Psoas muscle (tissue), 8 donors: Measurements from ENCODE around the gene C17orf113. TPM values are rescaled to one million over a fixed set of nuclear protein-coding genes. Genes with fewer than 3 reads are reported as not detected.

Experiments used
- ATAC-seq, 4 donors: fragments of 200-7000 bp; cut with Tn5 transposase; one replicate each; pipeline ENCODE4 v1.9.1; 2020; ENCODE audit warnings: moderate library complexity in 3 of 4, mild to moderate bottlenecking in 2 of 4
- DNase-seq, 2 donors: peaks; one replicate each; pipeline ENCODE4 v3.0.0-alpha.2; 2020
- H3K27ac ChIP-seq: fragments of 200-600 bp; one replicate; pipeline ENCODE4 v1.8.0; 2022
- H3K27me3 ChIP-seq, 3 donors: fragments of 200-600 bp in 1 of 3; one replicate each; pipeline versions ENCODE4 v1.6.1 to v1.8.0; 2013 to 2022; ENCODE audit warnings: low read length in 2 of 3, mild to moderate bottlenecking in 2 of 3, moderate library complexity in 1 of 3; ENCODE audit not compliant: insufficient read depth in 3 of 3
- H3K36me3 ChIP-seq, 2 donors: fragments of 200-600 bp in 1 of 2; one replicate each; pipeline versions ENCODE4 v1.6.1 to v1.8.0; 2013 to 2022; ENCODE audit warnings: low read depth in 1 of 2, mild to moderate bottlenecking in 1 of 2, moderate library complexity in 1 of 2; ENCODE audit not compliant: insufficient read depth in 1 of 2
- H3K4me1 ChIP-seq: fragments of 200-600 bp; one replicate; pipeline ENCODE4 v1.8.0; 2022
- H3K4me3 ChIP-seq: fragments of 200-600 bp; one replicate; pipeline ENCODE4 v1.8.0; 2022; ENCODE audit warnings: mild to moderate bottlenecking
- H3K9me3 ChIP-seq: fragments of 200-600 bp; one replicate; pipeline ENCODE4 v1.8.0; 2022
- CTCF ChIP-seq: fragments of 200-600 bp; IDR thresholded peaks from one replicate; pipeline ENCODE4 v1.8.0; 2022; ENCODE audit warnings: antibody characterized with exemption
- WGBS, 3 donors: extraction: QIAGEN DNeasy Blood & Tissue Kit; methylation state at CpG; one replicate each; pipeline versions ENCODE4 v1.1.6 to v1.1.7; 2013; 5-methylcytosine and 5-hydroxymethylcytosine counted together
- intact Hi-C, 2 donors: fragments of 100-400 bp; cut with DNase I; formaldehyde crosslinking; loops; one replicate each; pipeline versions ENCODE4 v1.11.0 to v1.14.2; 2022
- long read RNA-seq, 2 donors: library from polyadenylated mRNA; unstranded; transcript quantifications; one replicate each; pipeline ENCODE4 v2.0.0, GENCODE V29; 2021
- polyA plus RNA-seq, 3 donors: library from polyadenylated mRNA; stranded (reverse); fragments of 200-250 nt; gene quantifications; one replicate each; pipeline ENCODE4 v1.2.3, GENCODE V29; 2013
- total RNA-seq, 4 donors: library from RNA; stranded (reverse); fragmentation: NEBNext Ultra II Directional in 2 of 4; extraction: Animal tissue kit (Norgen Biotek cat#: 25700) in 2 of 4; gene quantifications; one replicate each; pipeline versions ENCODE4 v1.2.1 to v1.2.4, GENCODE V29; 2021 to 2023
- donor health status: healthy with polysubstance abuse.
- donor health status: DM: no; HTN: no; CAD: no; lungs with moderate emphysema.
- donor health status: Bipolar disorder and iron deficiency.
- donor health status: healthy.
- donor health status: DM: yes; HTN: yes; CAD: no.
- donor health status: DM: no; HTN: no; CAD: no.
- donor health status: DM: no; HTN: no; CAD: no.
- donor health status: DM: yes; HTN: yes; CAD: no.

The C17orf113 gene
- total RNA-seq (1 to 10 TPM in 2 of 4 donors, under 1 TPM in 2; 0.56 to 1.2 (median 0.82) TPM), polyA plus RNA-seq (under 1 TPM; 0.08 to 0.22 (median 0.12) TPM)
- long read RNA-seq, donor 1, partial matches to known transcripts: 0 of 1 reads
- long read RNA-seq, donor 1, other reads (novel, unspliced or antisense): 1 of 1 reads
- long read RNA-seq, donor 2, partial matches to known transcripts: 0 of 3 reads
- long read RNA-seq, donor 2, other reads (novel, unspliced or antisense): 1 of 3 reads

GRCh38 chr17:42050393-42051012 lies at the start of gene C17orf113:
TSS of gene C17orf113 (minus strand) at chr17:42050601. CDS start at chr17:42043376, 7,225 bp downstream.
- H3K27ac ChIP-seq: peak within 1 kb of the TSS; percentile 53
- intact Hi-C loops: no loop called here

GRCh38 chr17:42098730-42099399 lies 48.5 kb upstream of the C17orf113 start:
- Histone ChIP-seq H3K27ac (no peak overlapping the region), H3K4me3 (no peak overlapping the region), H3K27me3 (peaks cover 0 to 9% (median 0%) of the 10 kb centered on the region in 3 donors), H3K36me3 (peaks cover 0 to 4% of the 10 kb centered on the region in 2 donors), H3K9me3 (no peaks in the 10 kb centered on the region), H3K4me1 (peaks cover 10% of the 10 kb centered on the region)
- WGBS, 3 donors: 37 to 48% (median 41%) methylated on average over 14 of the region's 14 CpGs
- TF ChIP-seq CTCF: no peak
- intact Hi-C loops: loop anchor here in 1 of 2 donors (5.0 kb wide), 1 partner anchor 72 kb away; no protein-coding TSS in a partner anchor
- DNase-seq: no peak
- ATAC-seq: peak; percentile 44 to 60 (median 51)

More at GRCh38 chr17:42050393-42051012, at the start of gene C17orf113:
- peak; percentile 44 for TF ChIP-seq CTCF
- no peaks in the 10 kb centered on the region for H3K9me3 ChIP-seq
- ATAC-seq: peak; percentile 79 to 91 (median 82)
- no peaks in the 10 kb centered on the region for H3K36me3 ChIP-seq
- WGBS, 3 donors: 1 to 4% (median 2%) methylated on average over 35 to 65 of the region's 65 CpGs
- peaks cover 0 to 2% (median 0%) of the 10 kb centered on the region in 3 donors for H3K27me3 ChIP-seq
- H3K4me3 ChIP-seq: peak within 1 kb of the TSS; percentile 85
- peak; percentile 58 to 82 for DNase-seq
- peaks cover 4% of the 10 kb centered on the region for H3K4me1 ChIP-seq

- no peaks in the 10 kb centered on the region for H3K36me3 ChIP-seq
- DNase-seq: no peak
- intact Hi-C loops: loop anchor here in 1 of 2 donors (5.0 kb wide), 1 partner anchor 71 kb away; no protein-coding TSS in a partner anchor
- peak within 1 kb of the TSS; percentile 38 for H3K4me3 ChIP-seq
- H3K27me3 ChIP-seq: peaks cover 0 to 9% (median 0%) of the 10 kb centered on the region in 3 donors
- no peaks in the 10 kb centered on the region for H3K9me3 ChIP-seq
- TF ChIP-seq CTCF: no peak
- WGBS, 3 donors: 19 to 24% (median 21%) methylated on average over 46 to 52 of the region's 52 CpGs
- H3K27ac ChIP-seq: no peak within 1 kb of the TSS
- ATAC-seq: peak in 2 of 4 donors; percentile 22 to 32
- peaks cover 10% of the 10 kb centered on the region for H3K4me1 ChIP-seq
These were observed 47.6 kb upstream of the C17orf113 start, which contains the start of gene ZNF385C for GRCh38 chr17:42097691-42098631. TSS of gene ZNF385C (minus strand) at chr17:42098473. CDS start at chr17:42063056, 35,417 bp downstream.
